ENCODE measurements around the gene GEMIN4.
"Not testable (repeated sequence)": the region's sequence is repeated elsewhere in the genome, so short reads cannot be mapped to it uniquely, and the experiment has no call there.

GEMIN4 gene
- 17.4 to 99.0 (median 40.5) reads per million in 9 experiments for total RNA-seq

DNA sequence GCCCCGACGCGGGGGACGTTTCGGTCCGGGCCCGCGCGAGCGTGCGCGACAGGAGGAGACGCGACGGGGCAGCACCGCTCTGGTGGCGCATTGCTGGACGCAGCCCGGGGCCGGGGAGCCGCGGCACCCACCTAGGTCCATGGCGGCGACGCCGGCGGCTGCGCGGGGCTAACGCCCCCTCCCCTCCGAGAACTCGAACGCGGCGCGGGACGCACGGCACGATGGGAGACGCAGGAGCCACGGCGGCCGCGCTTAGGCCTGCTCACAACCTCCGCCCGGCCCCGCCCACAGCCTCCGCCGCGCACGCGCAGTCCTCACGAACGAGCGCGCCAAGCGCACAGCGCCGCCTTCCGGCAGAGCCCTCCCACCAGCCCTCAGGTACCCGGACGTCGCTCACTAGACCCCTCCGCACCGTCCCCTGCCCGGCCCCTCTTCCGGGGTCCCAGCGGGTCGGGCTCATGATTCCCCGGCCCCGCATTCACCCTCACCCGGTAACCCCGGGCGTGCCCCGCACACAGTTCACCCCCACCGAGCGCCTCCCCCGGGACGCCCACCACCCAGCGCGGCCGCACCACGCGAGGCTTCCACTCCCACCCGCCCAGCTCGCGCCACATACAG lies at the start of gene GEMIN4:
GEMIN4 (minus strand) TSS at position 263 of the 618 bp plus-strand sequence; CDS start at position 141, 122 bp downstream.
- Mint-ChIP-seq H3K27me3 (no peaks in the 10 kb centered on the region), H3K27ac (peak within 1 kb of the TSS; percentile 94 to 95), H3K9me3 (no peaks in the 10 kb centered on the region), H3K4me3 (peak within 1 kb of the TSS; percentile 96 to 97), H3K4me1 (ENCODE audit: low read depth in 2 of 2) (peaks cover 38 to 43% of the 10 kb centered on the region in 2 donors), H3K36me3 (ENCODE audit: insufficient read depth) (peaks cover 22% of the 10 kb centered on the region)
- DNase-seq (peak; percentile 98 to 99 (median 99)), ATAC-seq (replicated peaks) (peak; percentile 86)

DNA sequence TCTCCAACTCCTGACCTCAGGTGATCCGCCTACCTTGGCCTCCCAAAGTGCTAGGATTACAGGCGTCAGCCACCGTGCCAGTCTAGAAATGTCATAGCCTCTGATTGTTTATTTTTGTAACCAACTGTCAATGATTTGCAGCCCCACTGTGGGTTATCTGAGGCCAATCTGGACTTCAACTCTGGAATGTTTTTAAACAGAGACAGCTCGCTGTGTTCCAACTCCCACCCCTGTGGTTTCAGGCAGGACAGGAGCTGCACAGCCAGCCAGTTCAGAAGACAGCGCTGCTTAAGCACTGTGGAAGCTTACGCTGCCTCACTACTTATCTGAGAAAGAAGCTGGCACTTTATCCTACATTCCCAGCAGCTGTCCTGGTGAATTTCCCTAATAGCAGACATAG lies 49.6 kb upstream of the GEMIN4 start:
- Mint-ChIP-seq H3K9me3 (no peaks in the 10 kb centered on the region), H3K36me3 (ENCODE audit: insufficient read depth) (peaks cover 3% of the 10 kb centered on the region), H3K4me1 (ENCODE audit: low read depth in 2 of 2) (no peaks in the 10 kb centered on the region), H3K27ac (no peak overlapping the region), H3K27me3 (peaks cover 0 to 9% of the 10 kb centered on the region in 2 donors), H3K4me3 (no peak overlapping the region)
- DNase-seq (no peak), ATAC-seq (replicated peaks) (no peak)

DNA sequence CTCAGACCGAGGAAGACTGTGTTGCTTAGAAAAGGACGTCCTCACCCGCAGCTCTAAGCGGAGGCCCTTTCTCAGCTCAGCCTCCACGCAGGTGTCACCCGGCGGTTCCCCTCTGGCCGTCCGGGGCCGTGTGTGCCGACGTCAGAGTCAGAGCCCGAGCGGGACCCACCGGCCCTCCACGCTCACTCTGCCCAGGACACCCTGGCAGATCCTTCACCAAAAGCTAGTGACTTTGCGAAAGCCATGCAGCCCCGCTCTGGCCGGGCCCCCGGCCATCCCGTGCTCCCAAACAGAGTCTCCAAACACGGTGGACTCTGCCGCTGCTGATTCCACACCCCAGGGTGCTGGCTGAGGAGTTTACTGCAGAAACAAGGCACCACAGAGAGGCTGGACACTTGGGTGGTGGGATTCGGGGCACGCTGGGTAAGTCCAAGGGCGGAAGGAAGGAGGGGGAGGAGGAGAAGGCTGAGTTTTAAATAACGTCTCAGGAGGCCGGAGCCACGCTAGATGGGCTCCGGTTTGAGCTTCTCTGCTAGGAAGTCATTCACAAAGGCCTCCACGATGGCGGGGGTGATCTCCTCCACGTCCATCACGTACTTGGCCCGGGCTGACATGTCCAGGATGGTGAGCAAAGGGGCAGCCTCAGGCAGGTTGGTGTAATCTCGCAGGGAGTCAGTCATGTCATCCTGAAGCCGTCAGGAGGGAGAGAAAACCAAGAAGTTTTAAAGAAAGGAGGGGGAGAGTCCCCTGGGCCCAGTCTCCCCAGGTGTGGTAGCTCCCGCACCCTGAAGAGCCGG lies 48.6 kb upstream of the GEMIN4 start:
- Mint-ChIP-seq H3K27ac (no peak overlapping the region), H3K36me3 (ENCODE audit: insufficient read depth) (peaks cover 3% of the 10 kb centered on the region), H3K27me3 (peaks cover 0 to 9% of the 10 kb centered on the region in 2 donors), H3K4me1 (ENCODE audit: low read depth in 2 of 2) (no peaks in the 10 kb centered on the region), H3K9me3 (no peaks in the 10 kb centered on the region), H3K4me3 (no peak overlapping the region)
- no peak for DNase-seq
- ATAC-seq (replicated peaks): no peak

DNA sequence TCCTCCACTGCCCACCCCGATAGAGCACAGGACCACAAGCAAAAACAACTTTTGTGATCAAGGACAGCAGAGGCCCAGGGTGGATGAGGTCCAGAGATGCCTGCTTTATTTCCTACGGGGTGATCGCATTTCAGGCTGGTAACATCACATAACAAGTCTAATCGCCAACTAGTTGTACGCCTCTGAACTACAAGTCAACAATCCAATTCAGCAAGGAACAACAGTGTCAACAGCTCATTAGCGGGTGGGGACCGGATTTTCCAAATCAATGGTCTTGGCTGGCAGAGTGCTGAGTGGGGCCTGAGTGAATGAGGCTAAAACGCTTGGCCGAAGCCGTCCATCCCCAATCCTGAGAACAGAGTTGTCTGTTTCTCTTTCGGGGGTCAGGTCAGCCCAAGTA lies 47.2 kb upstream of the GEMIN4 start:
- peaks cover 10% of the 10 kb centered on the region for H3K36me3 Mint-ChIP-seq (ENCODE audit: insufficient read depth)
- peaks cover 0 to 5% of the 10 kb centered on the region in 2 donors for H3K4me1 Mint-ChIP-seq (ENCODE audit: low read depth in 2 of 2)
- no peaks in the 10 kb centered on the region for H3K9me3 Mint-ChIP-seq
- no peak overlapping the region for H3K27ac Mint-ChIP-seq
- no peak for DNase-seq
- peaks cover 0 to 9% of the 10 kb centered on the region in 2 donors for H3K27me3 Mint-ChIP-seq
- ATAC-seq (replicated peaks): no peak
- H3K4me3 Mint-ChIP-seq: no peak overlapping the region

DNA sequence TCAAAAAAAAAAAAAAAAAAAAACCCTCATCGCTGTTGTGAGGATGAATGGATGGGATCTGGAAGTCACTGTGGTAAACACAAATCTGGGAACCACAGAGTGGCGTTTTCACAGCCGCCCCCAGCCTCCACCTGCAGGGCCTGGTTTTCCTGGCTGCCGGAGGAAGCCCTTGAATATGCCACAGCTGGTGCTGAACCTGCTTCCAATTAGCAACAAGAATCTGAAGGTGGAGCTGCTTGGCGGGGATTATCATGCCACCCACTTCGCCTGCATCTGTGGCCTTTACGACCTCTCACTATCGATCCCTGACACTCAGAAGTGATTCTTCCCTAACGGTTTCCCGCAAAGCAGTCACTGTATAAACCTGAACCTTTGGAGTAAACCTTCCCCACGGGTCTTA lies 46.2 kb upstream of the GEMIN4 start:
- peaks cover 0 to 1% of the 10 kb centered on the region in 2 donors for H3K27me3 Mint-ChIP-seq
- DNase-seq: no peak
- H3K4me1 Mint-ChIP-seq (ENCODE audit: low read depth in 2 of 2): peaks cover 0 to 5% of the 10 kb centered on the region in 2 donors
- H3K27ac Mint-ChIP-seq: no peak overlapping the region
- H3K4me3 Mint-ChIP-seq: no peak overlapping the region
- H3K9me3 Mint-ChIP-seq: no peaks in the 10 kb centered on the region
- peaks cover 10% of the 10 kb centered on the region for H3K36me3 Mint-ChIP-seq (ENCODE audit: insufficient read depth)
- no peak for ATAC-seq (replicated peaks)

DNA sequence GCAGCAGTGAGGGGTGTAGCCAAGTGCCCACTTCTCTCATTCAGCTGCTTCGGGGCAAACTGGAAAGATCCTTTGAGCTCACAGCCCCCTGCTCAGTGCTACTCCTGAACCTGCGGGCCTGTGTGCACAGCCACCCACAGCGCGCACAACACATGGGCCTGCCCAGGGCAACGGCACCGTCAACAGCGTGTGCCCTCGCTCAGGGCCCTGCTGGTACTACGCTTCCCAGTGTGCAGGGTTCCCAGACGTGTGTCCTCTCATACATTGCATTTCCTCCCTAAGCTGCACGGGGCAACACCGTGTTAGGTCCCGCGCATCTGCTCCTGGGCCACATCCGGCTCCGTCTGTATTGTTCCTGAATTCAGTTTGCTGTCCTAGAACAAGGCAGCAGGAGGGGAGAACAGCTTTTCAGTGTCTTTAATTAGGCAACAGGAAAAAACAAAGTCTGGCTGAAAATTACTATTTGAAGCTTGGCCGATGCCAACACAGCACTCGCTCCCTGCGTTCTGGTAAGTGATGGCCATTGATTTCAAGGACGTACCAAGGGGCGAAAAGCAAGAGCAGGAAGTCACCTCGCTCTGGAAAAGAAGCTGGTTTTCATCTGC lies 45.3 kb upstream of the GEMIN4 start:
- Mint-ChIP-seq H3K4me3 (no peak overlapping the region), H3K27me3 (no peaks in the 10 kb centered on the region), H3K36me3 (ENCODE audit: insufficient read depth) (peaks cover 15% of the 10 kb centered on the region), H3K27ac (no peak overlapping the region), H3K4me1 (ENCODE audit: low read depth in 2 of 2) (peaks cover 0 to 5% of the 10 kb centered on the region in 2 donors), H3K9me3 (no peaks in the 10 kb centered on the region)
- ATAC-seq (replicated peaks) (no peak), DNase-seq (no peak)

DNA sequence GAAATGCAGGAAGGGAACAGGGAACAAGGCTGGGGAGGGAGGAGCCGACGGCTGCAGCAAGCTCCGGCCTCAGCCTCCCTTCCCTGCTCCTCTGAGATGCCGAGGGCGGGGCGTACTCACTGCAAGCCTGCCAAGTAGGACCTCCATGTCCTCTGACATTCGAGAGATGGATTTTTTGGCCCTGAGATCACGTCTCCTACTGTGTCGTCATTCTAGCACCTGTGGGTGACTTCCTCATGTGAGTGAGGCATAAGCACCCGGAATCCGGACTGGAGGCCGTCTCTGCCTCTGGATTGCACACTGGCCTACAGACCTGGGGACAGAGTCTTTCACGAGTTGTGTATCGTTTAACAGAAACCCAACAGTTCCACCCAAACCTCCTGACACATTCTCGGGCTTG lies 44.5 kb upstream of the GEMIN4 start:
- H3K27ac Mint-ChIP-seq: no peak overlapping the region
- no peaks in the 10 kb centered on the region for H3K27me3 Mint-ChIP-seq
- peaks cover 15% of the 10 kb centered on the region for H3K36me3 Mint-ChIP-seq (ENCODE audit: insufficient read depth)
- DNase-seq (no peak), ATAC-seq (replicated peaks) (no peak)
- no peak overlapping the region for H3K4me3 Mint-ChIP-seq
- no peaks in the 10 kb centered on the region for H3K9me3 Mint-ChIP-seq
- peaks cover 0 to 5% of the 10 kb centered on the region in 2 donors for H3K4me1 Mint-ChIP-seq (ENCODE audit: low read depth in 2 of 2)

DNA sequence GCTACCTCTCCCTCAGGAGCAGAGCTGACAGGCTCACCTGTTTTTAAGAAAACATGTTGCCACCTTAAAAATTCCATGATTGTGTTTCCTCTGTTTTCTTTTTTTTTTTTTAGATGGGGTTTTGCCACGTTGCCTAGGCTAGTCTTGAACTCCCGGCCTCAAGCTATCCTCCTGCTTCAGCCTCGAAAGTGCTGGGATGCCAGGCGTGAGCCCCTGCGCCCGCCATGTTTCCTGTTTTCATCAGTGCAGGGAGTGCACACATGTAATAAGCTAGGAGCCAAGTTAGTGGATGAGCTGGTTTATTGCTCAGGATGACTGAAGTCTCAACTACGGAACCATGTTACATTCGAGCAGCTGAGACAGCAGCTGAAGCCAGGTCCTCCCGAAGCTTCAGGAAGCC lies 43.7 kb upstream of the GEMIN4 start:
- Mint-ChIP-seq H3K4me1 (ENCODE audit: low read depth in 2 of 2) (peaks cover 0 to 8% of the 10 kb centered on the region in 2 donors), H3K27me3 (no peaks in the 10 kb centered on the region), H3K27ac (peak overlapping the region in 1 of 2 donors; percentile 62), H3K9me3 (no peaks in the 10 kb centered on the region), H3K4me3 (no peak overlapping the region), H3K36me3 (ENCODE audit: insufficient read depth) (peaks cover 19% of the 10 kb centered on the region)
- ATAC-seq (replicated peaks) (no peak), DNase-seq (no peak)

DNA sequence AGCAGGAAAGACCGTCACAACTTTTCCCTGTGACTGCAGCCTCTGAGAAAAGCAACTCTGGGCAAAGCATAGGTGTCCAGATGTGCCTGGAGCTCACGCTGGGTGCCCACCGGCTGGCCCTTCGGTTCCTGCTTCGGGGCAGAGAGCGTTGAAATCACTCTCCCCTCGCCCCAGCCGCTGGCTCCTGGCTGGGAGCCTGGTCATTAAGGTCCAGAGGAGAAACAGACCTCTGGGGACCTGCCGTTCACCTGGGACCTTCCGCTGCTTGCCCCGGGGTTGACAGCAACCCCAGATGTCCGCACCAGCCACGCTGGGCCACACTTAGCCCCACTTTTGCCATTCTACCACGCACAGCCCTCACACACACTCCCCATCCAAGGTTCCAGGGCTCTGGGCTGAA lies 43.2 kb upstream of the GEMIN4 start:
- no peaks in the 10 kb centered on the region for H3K9me3 Mint-ChIP-seq
- peaks cover 0 to 8% of the 10 kb centered on the region in 2 donors for H3K4me1 Mint-ChIP-seq (ENCODE audit: low read depth in 2 of 2)
- DNase-seq (no peak), ATAC-seq (replicated peaks) (no peak)
- peaks cover 19% of the 10 kb centered on the region for H3K36me3 Mint-ChIP-seq (ENCODE audit: insufficient read depth)
- H3K4me3 Mint-ChIP-seq: no peak overlapping the region
- H3K27me3 Mint-ChIP-seq: no peaks in the 10 kb centered on the region
- H3K27ac Mint-ChIP-seq: peak overlapping the region in 1 of 2 donors; percentile 82

DNA sequence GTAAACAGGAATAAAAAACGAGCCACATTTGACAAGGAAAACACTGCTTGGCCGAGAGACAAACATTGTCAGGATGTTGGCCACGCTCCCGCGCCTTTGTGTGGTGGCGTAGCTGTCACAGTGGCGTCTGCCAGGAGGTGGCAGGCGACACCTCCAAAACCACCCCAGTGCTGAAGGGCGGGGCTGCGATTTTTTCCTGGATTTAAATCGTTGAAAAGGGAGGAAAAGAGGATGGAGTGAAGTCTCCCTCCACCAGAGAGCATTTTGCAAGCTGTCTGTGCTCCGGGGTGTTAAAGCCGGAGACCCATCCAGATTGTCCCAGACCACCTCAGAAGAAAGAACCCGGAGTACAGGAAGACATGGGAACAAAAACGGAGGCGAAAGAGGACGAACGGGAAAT lies 42.8 kb upstream of the GEMIN4 start:
- peak; percentile 56 for ATAC-seq (replicated peaks)
- Mint-ChIP-seq H3K4me1 (ENCODE audit: low read depth in 2 of 2) (peaks cover 0 to 8% of the 10 kb centered on the region in 2 donors), H3K27me3 (no peaks in the 10 kb centered on the region), H3K36me3 (ENCODE audit: insufficient read depth) (peaks cover 21% of the 10 kb centered on the region), H3K27ac (peak overlapping the region in 1 of 2 donors; percentile 82), H3K9me3 (no peaks in the 10 kb centered on the region), H3K4me3 (no peak overlapping the region)
- peak in 1 of 3 experiments; percentile 23 for DNase-seq

DNA sequence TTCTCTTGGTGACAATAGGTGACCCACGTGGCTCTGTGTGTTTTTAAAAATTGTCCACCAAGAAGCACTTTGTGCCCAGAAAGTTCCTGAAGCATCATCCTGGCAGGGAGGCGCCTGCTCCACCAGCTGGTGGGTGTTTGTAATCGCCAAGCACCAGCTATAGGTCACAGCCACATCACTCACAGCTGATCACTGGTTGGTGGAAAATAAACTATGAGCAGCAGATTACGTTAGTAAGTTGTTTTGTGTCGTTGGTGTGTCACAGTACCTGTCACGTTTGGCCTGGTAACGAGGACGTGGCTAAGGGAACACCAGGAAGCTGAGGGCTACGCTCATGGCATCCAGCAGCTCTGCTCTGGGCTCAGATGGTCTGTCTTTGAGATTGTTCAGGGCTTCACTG lies 40.2 kb upstream of the GEMIN4 start:
- H3K4me3 Mint-ChIP-seq: no peak overlapping the region
- no peak for DNase-seq
- H3K27ac Mint-ChIP-seq: peak overlapping the region in 1 of 2 donors; percentile 26
- H3K4me1 Mint-ChIP-seq (ENCODE audit: low read depth in 2 of 2): peaks cover 1 to 8% of the 10 kb centered on the region in 2 donors
- ATAC-seq (replicated peaks): no peak
- no peaks in the 10 kb centered on the region for H3K27me3 Mint-ChIP-seq
- no peaks in the 10 kb centered on the region for H3K9me3 Mint-ChIP-seq
- peaks cover 32% of the 10 kb centered on the region for H3K36me3 Mint-ChIP-seq (ENCODE audit: insufficient read depth)

DNA sequence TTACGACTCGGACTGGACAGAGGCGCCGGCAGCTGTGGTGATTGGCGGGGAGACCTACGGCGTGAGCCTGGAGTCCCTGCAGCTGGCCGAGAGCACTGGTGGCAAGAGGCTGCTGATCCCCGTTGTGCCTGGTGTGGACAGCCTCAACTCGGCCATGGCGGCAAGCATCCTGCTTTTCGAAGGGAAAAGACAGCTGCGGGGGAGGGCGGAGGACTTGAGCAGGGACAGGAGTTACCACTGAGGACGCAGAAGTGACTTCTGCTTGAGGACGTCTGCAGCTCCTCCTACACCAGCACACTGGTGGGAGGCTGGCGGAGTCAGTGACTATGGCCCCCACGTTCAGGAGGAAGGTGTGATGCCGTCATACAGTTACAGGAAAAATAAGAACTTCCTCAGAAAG lies 39.8 kb upstream of the GEMIN4 start:
- H3K27me3 Mint-ChIP-seq: no peaks in the 10 kb centered on the region
- no peak overlapping the region for H3K4me3 Mint-ChIP-seq
- no peak for ATAC-seq (replicated peaks)
- no peak overlapping the region for H3K27ac Mint-ChIP-seq
- no peak for DNase-seq
- H3K36me3 Mint-ChIP-seq (ENCODE audit: insufficient read depth): peaks cover 34% of the 10 kb centered on the region
- H3K4me1 Mint-ChIP-seq (ENCODE audit: low read depth in 2 of 2): peaks cover 4 to 8% of the 10 kb centered on the region in 2 donors
- H3K9me3 Mint-ChIP-seq: no peaks in the 10 kb centered on the region

DNA sequence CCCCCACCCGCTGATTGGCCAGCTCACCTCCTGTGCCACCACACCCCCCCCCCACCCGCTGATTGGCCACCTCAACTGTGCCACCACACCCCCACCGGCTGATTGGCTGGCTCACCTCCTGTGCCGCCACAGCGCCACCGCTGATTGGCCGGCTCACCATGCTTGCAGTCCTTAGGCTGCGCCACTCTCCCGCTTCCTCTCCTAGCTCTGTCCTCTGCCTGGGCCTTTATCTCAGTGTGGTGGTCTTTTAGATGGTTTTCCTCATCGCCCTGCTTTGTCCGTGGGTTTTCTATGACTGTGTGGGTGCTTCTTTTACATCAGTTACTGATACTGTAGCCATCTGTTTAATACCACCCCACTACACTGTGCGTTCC lies 38.8 kb upstream of the GEMIN4 start:
- DNase-seq; H3K4me3 Mint-ChIP-seq; H3K9me3 Mint-ChIP-seq; H3K4me1 Mint-ChIP-seq (ENCODE audit: low read depth in 2 of 2); H3K27ac Mint-ChIP-seq; ATAC-seq (replicated peaks); H3K27me3 Mint-ChIP-seq: not testable (repeated sequence)
- H3K36me3 Mint-ChIP-seq (ENCODE audit: insufficient read depth): peaks cover 37% of the 10 kb centered on the region

Data from effector memory CD8-positive, alpha-beta T cell (primary cell).